Ishikawa (cell line): ENCODE data around the gene BEGAIN.
A peak's percentile ranks its signal among the peaks of the same experiment; 100 is the strongest.

Source experiments
- CEBPB ChIP-seq: IDR thresholded peaks from 2 replicates; pipeline ENCODE4 v1.6.1; 2012
- CREB1 ChIP-seq: IDR thresholded peaks from 2 replicates; pipeline ENCODE4 v1.6.1; 2012; ENCODE audit warnings: low read depth
- EGR1 ChIP-seq: IDR thresholded peaks from 2 replicates; pipeline ENCODE4 v1.6.1; 2012
- EP300 ChIP-seq: IDR thresholded peaks from 2 replicates; pipeline ENCODE4 v1.6.1; 2012; ENCODE audit warnings: borderline replicate concordance
- FOXM1 ChIP-seq: IDR thresholded peaks from 2 replicates; pipeline ENCODE4 v1.6.1; 2012; ENCODE audit warnings: low read depth, borderline replicate concordance
- MAX ChIP-seq: IDR thresholded peaks from 2 replicates; pipeline ENCODE4 v1.6.1; 2012
- NFIC ChIP-seq: IDR thresholded peaks from 2 replicates; pipeline ENCODE4 v1.6.1; 2012
- RAD21 ChIP-seq: IDR thresholded peaks from 2 replicates; pipeline ENCODE4 v1.6.1; 2012; ENCODE audit warnings: low read depth
- REST ChIP-seq: IDR thresholded peaks from 2 replicates; pipeline ENCODE4 v1.6.1; 2012; ENCODE audit warnings: low read depth, mild to moderate bottlenecking
- TAF1 ChIP-seq: IDR thresholded peaks from 2 replicates; pipeline ENCODE4 v1.6.1; 2012; ENCODE audit warnings: low read depth, mild to moderate bottlenecking
- TCF12 ChIP-seq: IDR thresholded peaks from 2 replicates; pipeline ENCODE4 v1.6.1; 2012; ENCODE audit warnings: low read depth
- TEAD4 ChIP-seq: IDR thresholded peaks from 2 replicates; pipeline ENCODE4 v1.6.1; 2012
- USF1 ChIP-seq: IDR thresholded peaks from 2 replicates; pipeline ENCODE4 v1.6.1; 2012
- YY1 ChIP-seq: IDR thresholded peaks from 2 replicates; pipeline ENCODE4 v1.6.1; 2012; ENCODE audit warnings: low read depth
- ZBTB7A ChIP-seq: IDR thresholded peaks from 2 replicates; pipeline ENCODE4 v1.6.1; 2012; ENCODE audit warnings: low read depth

Gene BEGAIN

GRCh38 chr14:100555436-100556139, 31.6 kb downstream of the BEGAIN start:
- TF ChIP-seq FOXM1 (no peak), EP300 (no peak), CEBPB (no peak), TCF12 (no peak), EGR1 (no peak), TAF1 (no peak), ZBTB7A (no peak), RAD21 (no peak), NFIC (no peak), YY1 (no peak), REST (no peak), USF1 (no peak), MAX (no peak), CREB1 (no peak)

- TF ChIP-seq NFIC: no peak
- TF ChIP-seq TAF1: no peak
- TF ChIP-seq YY1: no peak
- TF ChIP-seq TEAD4: no peak
- TF ChIP-seq EP300: no peak
- no peak for TF ChIP-seq USF1
- TF ChIP-seq MAX: no peak
- no peak for TF ChIP-seq CEBPB
- no peak for TF ChIP-seq EGR1
- TF ChIP-seq ZBTB7A: no peak
- TF ChIP-seq FOXM1: no peak
- TF ChIP-seq CREB1: no peak
- no peak for TF ChIP-seq TCF12
- TF ChIP-seq REST: no peak
- TF ChIP-seq RAD21: no peak
Measured at GRCh38 chr14:100554696-100555320, 32.4 kb downstream of the BEGAIN start.

- TF ChIP-seq CREB1: peak; percentile 43; the same call in 1 of the 2 replicates
- peak; percentile 60; the same call in 1 of the 2 replicates for TF ChIP-seq EGR1
- no peak for TF ChIP-seq CEBPB
Measured at GRCh38 chr14:100554082-100554677, 33.0 kb downstream of the BEGAIN start.

GRCh38 chr14:100553471-100553870, 33.7 kb downstream of the BEGAIN start:
- no peak for TF ChIP-seq RAD21
- TF ChIP-seq EGR1: no peak

GRCh38 chr14:100552524-100553125, 34.6 kb downstream of the BEGAIN start:
- TF ChIP-seq EP300 (no peak), RAD21 (no peak), USF1 (no peak), MAX (no peak), TEAD4 (no peak), REST (no peak), TCF12 (no peak), YY1 (no peak), NFIC (no peak), TAF1 (no peak), CREB1 (no peak), EGR1 (no peak), ZBTB7A (no peak), FOXM1 (no peak), CEBPB (no peak)
